Measurements from ENCODE around the gene NSUN6.

The NSUN6 gene

DNA sequence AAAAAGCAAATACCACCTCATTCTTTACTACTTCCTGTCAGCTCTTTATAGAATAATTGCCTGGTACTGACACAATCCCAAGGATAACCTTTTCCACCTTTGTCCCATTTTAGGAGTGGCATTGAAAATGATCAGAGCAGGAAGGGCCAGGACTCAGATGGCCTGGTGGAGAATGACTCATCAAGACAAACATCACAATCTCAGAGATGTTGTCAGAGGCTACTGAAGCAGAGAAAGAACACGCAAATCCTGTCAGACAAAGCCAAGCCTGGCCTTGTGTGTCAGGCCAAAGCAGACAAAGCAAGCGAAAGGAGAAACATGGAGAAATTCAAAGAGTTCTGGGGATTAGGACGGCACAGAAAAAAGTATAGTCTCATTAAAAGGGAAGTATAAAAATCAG lies 40.9 kb downstream of the NSUN6 start:
- peak overlapping the region; percentile 72 for H3K27ac ChIP-seq (ENCODE audit: poor library complexity, severe bottlenecking)
- ATAC-seq (ENCODE audit: low read depth): peak; percentile 88
- no peaks in the 10 kb centered on the region for H3K9me3 ChIP-seq (ENCODE audit: severe bottlenecking)
- DNase-seq (ENCODE audit: low spot score): no peak
- TF ChIP-seq, protein P1, sequence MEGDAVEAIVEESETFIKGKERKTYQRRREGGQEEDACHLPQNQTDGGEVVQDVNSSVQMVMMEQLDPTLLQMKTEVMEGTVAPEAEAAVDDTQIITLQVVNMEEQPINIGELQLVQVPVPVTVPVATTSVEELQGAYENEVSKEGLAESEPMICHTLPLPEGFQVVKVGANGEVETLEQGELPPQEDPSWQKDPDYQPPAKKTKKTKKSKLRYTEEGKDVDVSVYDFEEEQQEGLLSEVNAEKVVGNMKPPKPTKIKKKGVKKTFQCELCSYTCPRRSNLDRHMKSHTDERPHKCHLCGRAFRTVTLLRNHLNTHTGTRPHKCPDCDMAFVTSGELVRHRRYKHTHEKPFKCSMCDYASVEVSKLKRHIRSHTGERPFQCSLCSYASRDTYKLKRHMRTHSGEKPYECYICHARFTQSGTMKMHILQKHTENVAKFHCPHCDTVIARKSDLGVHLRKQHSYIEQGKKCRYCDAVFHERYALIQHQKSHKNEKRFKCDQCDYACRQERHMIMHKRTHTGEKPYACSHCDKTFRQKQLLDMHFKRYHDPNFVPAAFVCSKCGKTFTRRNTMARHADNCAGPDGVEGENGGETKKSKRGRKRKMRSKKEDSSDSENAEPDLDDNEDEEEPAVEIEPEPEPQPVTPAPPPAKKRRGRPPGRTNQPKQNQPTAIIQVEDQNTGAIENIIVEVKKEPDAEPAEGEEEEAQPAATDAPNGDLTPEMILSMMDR (IDR thresholded peaks at IDR 0.05; ENCODE audit: poor library complexity, severe bottlenecking): no peak
- H3K36me3 ChIP-seq (ENCODE audit: low read depth): peaks cover 54% of the 10 kb centered on the region
- no peak overlapping the region for H3K4me3 ChIP-seq (ENCODE audit: severe bottlenecking)
- peaks cover 42% of the 10 kb centered on the region for H3K4me1 ChIP-seq (ENCODE audit: insufficient read depth, poor library complexity, severe bottlenecking)
- no peaks in the 10 kb centered on the region for H3K27me3 ChIP-seq (ENCODE audit: insufficient read depth, poor library complexity, severe bottlenecking)

DNA sequence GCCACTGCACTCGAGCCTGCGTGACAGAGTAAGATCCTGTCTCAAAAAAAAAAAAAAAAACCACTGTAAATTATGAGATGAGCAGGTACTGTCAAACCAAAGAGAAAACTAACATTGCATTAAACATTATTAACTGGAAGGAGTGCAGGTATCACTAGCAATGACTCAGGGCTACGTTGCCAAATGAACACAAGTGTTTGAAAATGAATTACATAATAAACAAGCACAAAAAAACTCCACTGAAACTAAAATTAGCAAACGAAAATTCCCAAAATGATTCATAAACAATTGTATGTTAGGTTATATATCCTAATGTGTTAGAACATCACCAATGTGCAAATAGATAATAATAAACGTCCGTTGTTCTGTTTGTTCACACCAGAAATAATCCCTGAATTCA lies 42.8 kb downstream of the NSUN6 start:
- H3K4me3 ChIP-seq (ENCODE audit: severe bottlenecking): no peak overlapping the region
- DNase-seq (ENCODE audit: low spot score): no peak
- TF ChIP-seq, protein P1 (IDR thresholded peaks at IDR 0.05; ENCODE audit: poor library complexity, severe bottlenecking): no peak
- peaks cover 42% of the 10 kb centered on the region for H3K4me1 ChIP-seq (ENCODE audit: insufficient read depth, poor library complexity, severe bottlenecking)
- peaks cover 39% of the 10 kb centered on the region for H3K36me3 ChIP-seq (ENCODE audit: low read depth)
- peak overlapping the region; percentile 72 for H3K27ac ChIP-seq (ENCODE audit: poor library complexity, severe bottlenecking)
- H3K27me3 ChIP-seq (ENCODE audit: insufficient read depth, poor library complexity, severe bottlenecking): no peaks in the 10 kb centered on the region
- no peaks in the 10 kb centered on the region for H3K9me3 ChIP-seq (ENCODE audit: severe bottlenecking)
- peak; percentile 52 for ATAC-seq (ENCODE audit: low read depth)

DNA sequence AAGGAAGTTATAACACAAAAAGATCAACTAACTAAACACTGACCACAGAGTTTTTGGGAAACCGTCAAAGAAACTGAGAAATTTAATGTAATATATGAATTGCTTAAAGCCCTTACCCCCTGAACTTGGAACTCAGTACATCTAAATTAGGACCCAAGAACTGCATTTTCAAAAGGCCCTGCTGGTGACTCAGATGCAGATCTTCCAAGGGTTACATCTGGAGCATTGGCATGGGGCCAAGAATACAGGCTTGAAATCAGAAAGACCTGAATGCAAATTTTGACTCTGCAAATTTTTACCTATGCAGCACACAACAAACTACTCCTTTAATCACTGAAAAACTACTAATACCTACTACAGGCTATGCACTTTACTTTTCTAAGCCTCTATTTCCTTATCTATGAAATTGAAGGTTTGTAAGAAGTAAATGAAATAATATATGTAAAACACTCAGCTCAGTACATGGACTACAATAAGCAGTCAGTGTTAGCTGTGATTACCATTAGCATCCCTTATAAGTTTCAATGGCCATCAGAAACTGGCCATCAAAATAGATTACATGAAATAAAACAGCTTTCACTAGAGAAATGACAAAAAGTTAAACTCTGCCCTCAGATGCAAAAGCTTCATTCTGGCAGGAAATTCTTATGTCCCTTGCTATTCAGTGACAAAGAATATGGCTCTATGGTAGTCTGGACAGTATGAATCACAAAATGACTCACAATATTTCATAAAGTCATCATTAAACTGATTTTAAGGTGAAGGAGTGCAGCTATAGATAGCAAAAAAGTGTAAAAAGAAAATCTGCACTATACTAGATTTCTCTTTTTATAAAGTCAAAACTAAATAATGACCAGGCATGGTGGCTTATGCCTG lies 43.6 kb downstream of the NSUN6 start:
- peak; percentile 74 for DNase-seq (ENCODE audit: low spot score)
- Histone ChIP-seq H3K4me1 (ENCODE audit: insufficient read depth, poor library complexity, severe bottlenecking) (peaks cover 42% of the 10 kb centered on the region), H3K9me3 (ENCODE audit: severe bottlenecking) (no peaks in the 10 kb centered on the region), H3K4me3 (ENCODE audit: severe bottlenecking) (no peak overlapping the region), H3K27ac (ENCODE audit: poor library complexity, severe bottlenecking) (peak overlapping the region; percentile 72), H3K27me3 (ENCODE audit: insufficient read depth, poor library complexity, severe bottlenecking) (no peaks in the 10 kb centered on the region), H3K36me3 (ENCODE audit: low read depth) (peaks cover 30% of the 10 kb centered on the region)
- TF ChIP-seq, protein P1 (IDR thresholded peaks at IDR 0.05; ENCODE audit: poor library complexity, severe bottlenecking): no peak
- peak; percentile 62 for ATAC-seq (ENCODE audit: low read depth)

DNA sequence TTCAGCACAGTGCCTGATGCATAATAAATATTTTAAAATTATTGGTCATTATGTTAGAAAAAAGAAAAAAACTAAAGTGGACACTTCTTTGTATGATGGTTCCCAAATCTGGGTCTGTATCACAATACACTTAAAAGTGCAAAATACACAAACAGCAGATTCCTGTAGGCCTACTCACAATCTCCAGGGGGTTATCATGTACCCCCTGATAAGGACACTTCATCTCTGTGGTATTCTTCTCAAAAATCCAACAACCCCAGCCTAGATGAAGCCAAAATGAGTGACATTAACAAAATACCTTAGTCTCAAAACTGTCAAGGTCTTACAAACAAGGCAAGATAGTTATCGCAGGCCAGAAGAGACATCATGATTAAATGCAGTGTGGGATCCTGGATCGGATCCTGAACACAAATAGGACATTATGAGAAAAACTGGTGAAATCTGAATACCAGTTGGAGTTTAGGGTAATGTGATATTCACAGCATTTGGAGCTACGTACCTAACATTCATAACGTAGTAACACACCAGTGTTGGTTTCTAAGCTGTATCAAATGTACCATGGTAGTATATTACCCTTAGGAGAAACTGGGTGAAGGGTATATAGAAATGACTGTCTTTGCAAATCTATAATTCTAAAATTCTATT lies 45.2 kb downstream of the NSUN6 start:
- TF ChIP-seq, protein P1 (IDR thresholded peaks at IDR 0.05; ENCODE audit: poor library complexity, severe bottlenecking): no peak

More for the DNA sequence above, 45.2 kb downstream of the NSUN6 start:
- no peak overlapping the region for H3K4me3 ChIP-seq (ENCODE audit: severe bottlenecking)
- H3K36me3 ChIP-seq (ENCODE audit: low read depth): peaks cover 25% of the 10 kb centered on the region
- no peaks in the 10 kb centered on the region for H3K27me3 ChIP-seq (ENCODE audit: insufficient read depth, poor library complexity, severe bottlenecking)
- H3K4me1 ChIP-seq (ENCODE audit: insufficient read depth, poor library complexity, severe bottlenecking): peaks cover 35% of the 10 kb centered on the region
- no peaks in the 10 kb centered on the region for H3K9me3 ChIP-seq (ENCODE audit: severe bottlenecking)
- ATAC-seq (ENCODE audit: low read depth) (no peak), DNase-seq (ENCODE audit: low spot score) (no peak)
- H3K27ac ChIP-seq (ENCODE audit: poor library complexity, severe bottlenecking): no peak overlapping the region

Measured in RWPE2 (cell line).